Lower lobe of right lung (tissue), 2 donors: ENCODE data around the gene CDC25C. TPM values are rescaled to one million over a fixed set of nuclear protein-coding genes. Genes with fewer than 3 reads are reported as not detected.

Source experiments
- ATAC-seq, 2 donors: fragments of 200-7000 bp; cut with Tn5 transposase; one replicate each; pipeline ENCODE4 v1.9.1; 2020 to 2022; ENCODE audit warnings: mild to moderate bottlenecking in 2 of 2, moderate library complexity in 2 of 2
- DNase-seq: peaks from one replicate; pipeline ENCODE4 v3.0.0-alpha.2; 2020
- H3K27ac ChIP-seq: fragments of 200-600 bp; one replicate; pipeline ENCODE4 v1.8.0; 2022
- H3K27me3 ChIP-seq: fragments of 200-600 bp; one replicate; pipeline ENCODE4 v1.8.0; 2022; ENCODE audit warnings: low read depth
- H3K36me3 ChIP-seq: fragments of 200-600 bp; one replicate; pipeline ENCODE4 v1.8.0; 2022; ENCODE audit warnings: mild to moderate bottlenecking
- H3K4me1 ChIP-seq: fragments of 200-600 bp; one replicate; pipeline ENCODE4 v1.8.0; 2022
- H3K4me3 ChIP-seq: fragments of 200-600 bp; one replicate; pipeline ENCODE4 v1.8.0; 2022; ENCODE audit warnings: mild to moderate bottlenecking
- H3K9me3 ChIP-seq: fragments of 200-600 bp; one replicate; pipeline ENCODE4 v1.8.0; 2022
- CTCF ChIP-seq: fragments of 200-600 bp; IDR thresholded peaks from one replicate; pipeline ENCODE4 v1.8.0; 2022; ENCODE audit warnings: antibody characterized with exemption, mild to moderate bottlenecking
- intact Hi-C: fragments of 100-400 bp; cut with DNase I; formaldehyde crosslinking; loops from one replicate; pipeline ENCODE4 v1.11.0; 2022
- long read RNA-seq: library from polyadenylated mRNA; unstranded; transcript quantifications from one replicate; pipeline ENCODE4 v2.0.0, GENCODE V29; 2021
- total RNA-seq: library from RNA; stranded (reverse); fragmentation: NEBNext Ultra II Directional; extraction: Animal tissue kit (Norgen Biotek cat#: 25700); gene quantifications from one replicate; pipeline ENCODE4 v1.2.1, GENCODE V29; 2021
- donor health status: DM: no; HTN: yes; CAD: no; lungs with severe emphysema.

Gene CDC25C
- total RNA-seq, result 0.47 TPM
- long read RNA-seq, result 0 reads

- ATAC-seq, result peak; percentile 100
- Histone ChIP-seq H3K9me3 (no peaks in the 10 kb centered on the region), H3K4me3 (peak within 1 kb of the TSS; percentile 61), H3K4me1 (peaks cover 16% of the 10 kb centered on the region), H3K27me3 (no peaks in the 10 kb centered on the region), H3K27ac (no peak within 1 kb of the TSS), H3K36me3 (no peaks in the 10 kb centered on the region)
- no peak for TF ChIP-seq CTCF
- DNase-seq, result peak; percentile 99
- intact Hi-C loops, result no loop called here
Measured at GRCh38 chr5:138331449-138332368, at the start of gene CDC25C. Gene CDC25C, minus strand, starts transcription at chr5:138331804. Its CDS starts 624 bp downstream, at chr5:138331180.

GRCh38 chr5:138372653-138373052 is 41.0 kb upstream of the CDC25C start:
- ATAC-seq (no peak), DNase-seq (no peak)
- intact Hi-C loops, result no loop called here
- no peaks in the 10 kb centered on the region for H3K27me3 ChIP-seq
- no peak overlapping the region for H3K27ac ChIP-seq
- peaks cover 52% of the 10 kb centered on the region for H3K36me3 ChIP-seq
- TF ChIP-seq CTCF, result no peak
- peaks cover 39% of the 10 kb centered on the region for H3K4me1 ChIP-seq
- no peaks in the 10 kb centered on the region for H3K9me3 ChIP-seq
- no peak overlapping the region for H3K4me3 ChIP-seq

GRCh38 chr5:138372225-138372624 is 40.6 kb upstream of the CDC25C start:
- Histone ChIP-seq H3K36me3 (peaks cover 48% of the 10 kb centered on the region), H3K4me3 (no peak overlapping the region), H3K27ac (no peak overlapping the region), H3K4me1 (peaks cover 43% of the 10 kb centered on the region), H3K9me3 (no peaks in the 10 kb centered on the region), H3K27me3 (no peaks in the 10 kb centered on the region)
- DNase-seq (no peak), ATAC-seq (no peak)
- intact Hi-C loops, result no loop called here
- no peak for TF ChIP-seq CTCF

DNA sequence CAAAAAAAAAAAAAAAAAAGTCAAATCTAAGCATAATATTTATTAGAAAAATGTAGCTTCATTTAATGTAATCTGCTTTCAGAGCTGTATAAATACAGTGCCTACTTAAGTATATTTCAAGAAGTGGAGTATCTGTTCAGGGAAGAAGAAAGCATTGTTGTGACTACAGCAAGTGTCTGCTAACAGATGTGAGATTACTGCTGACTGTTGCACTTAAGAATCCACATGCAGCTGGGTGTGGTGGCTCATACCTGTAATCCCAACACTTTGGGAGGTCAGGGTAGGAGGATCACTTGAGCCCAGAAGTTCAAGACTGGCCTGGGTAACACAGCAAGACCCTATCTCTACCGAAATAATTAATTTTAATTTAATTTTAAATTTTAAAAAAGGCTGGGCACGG is 39.9 kb upstream of the CDC25C start:
- DNase-seq (no peak), ATAC-seq (no peak)
- no peaks in the 10 kb centered on the region for H3K27me3 ChIP-seq
- H3K36me3 ChIP-seq, result peaks cover 40% of the 10 kb centered on the region
- intact Hi-C loops, result no loop called here
- H3K4me3 ChIP-seq, result no peak overlapping the region
- TF ChIP-seq CTCF, result no peak
- no peaks in the 10 kb centered on the region for H3K9me3 ChIP-seq
- peaks cover 51% of the 10 kb centered on the region for H3K4me1 ChIP-seq
- H3K27ac ChIP-seq, result no peak overlapping the region

DNA sequence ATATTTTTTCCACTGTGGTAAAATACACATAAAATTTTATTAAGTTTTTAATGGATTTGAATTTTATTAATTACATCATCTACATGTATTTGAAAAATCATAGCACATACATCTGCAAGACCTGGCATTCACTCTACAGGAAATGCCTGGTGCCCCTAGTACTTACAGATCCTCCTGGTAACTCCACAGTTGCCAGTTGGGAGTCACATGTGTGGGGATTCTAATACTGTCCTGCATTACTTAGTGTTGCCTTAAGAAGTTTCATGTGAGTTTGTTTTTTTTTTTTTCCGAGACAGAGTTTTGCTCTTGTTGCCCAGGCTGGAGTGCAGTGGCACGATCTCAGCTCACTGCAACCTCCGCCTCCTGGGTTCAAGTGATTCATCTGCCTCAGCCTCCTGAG is 38.9 kb upstream of the CDC25C start:
- H3K36me3 ChIP-seq, result peaks cover 31% of the 10 kb centered on the region

More for the DNA sequence above, 38.9 kb upstream of the CDC25C start:
- TF ChIP-seq CTCF, result no peak
- Histone ChIP-seq H3K9me3 (no peaks in the 10 kb centered on the region), H3K4me3 (no peak overlapping the region), H3K27ac (no peak overlapping the region), H3K4me1 (peaks cover 60% of the 10 kb centered on the region), H3K27me3 (no peaks in the 10 kb centered on the region)
- DNase-seq (no peak), ATAC-seq (no peak)
- intact Hi-C loops, result no loop called here
